Liver (tissue), 9 donors: ENCODE measurements around the gene TMUB1. TPM values are rescaled to one million over a fixed set of nuclear protein-coding genes. Genes with fewer than 3 reads are reported as not detected.

Source experiments
- DNase-seq: peaks from one replicate; pipeline ENCODE4 v3.0.0-alpha.2; 2017; ENCODE audit warnings: low spot score
- H3K27ac ChIP-seq, 2 donors: one replicate each; pipeline ENCODE4 v1.7.0; 2013; ENCODE audit warnings: inconsistent platforms in 2 of 2, low read length in 2 of 2, control low read depth in 1 of 2, low read depth in 1 of 2, mild to moderate bottlenecking in 1 of 2
- H3K27me3 ChIP-seq, 4 donors: one replicate each; pipeline versions ENCODE4 v1.6.1 to v1.7.0; 2013; ENCODE audit warnings: low read length in 3 of 4, inconsistent platforms in 1 of 4, mild to moderate bottlenecking in 1 of 4, moderate library complexity in 1 of 4; ENCODE audit not compliant: control insufficient read depth in 4 of 4, insufficient read depth in 4 of 4
- H3K36me3 ChIP-seq, 4 donors: one replicate each; pipeline versions ENCODE4 v1.6.1 to v1.7.0; 2013; ENCODE audit warnings: low read length in 3 of 4, mild to moderate bottlenecking in 3 of 4, low read depth in 1 of 4, moderate library complexity in 1 of 4; ENCODE audit not compliant: control insufficient read depth in 4 of 4, insufficient read depth in 3 of 4
- H3K4me1 ChIP-seq, 4 donors: one replicate each; pipeline versions ENCODE4 v1.6.1 to v1.7.0; 2013; ENCODE audit warnings: low read length in 3 of 4, mild to moderate bottlenecking in 3 of 4, moderate library complexity in 1 of 4; ENCODE audit not compliant: control insufficient read depth in 4 of 4, insufficient read depth in 4 of 4
- H3K4me3 ChIP-seq, 3 donors: one replicate each; pipeline versions ENCODE4 v1.6.1 to v1.7.0; 2013; ENCODE audit warnings: low read length in 3 of 3, control low read depth in 1 of 3, low read depth in 1 of 3, mild to moderate bottlenecking in 1 of 3
- H3K9ac ChIP-seq, 2 donors: one replicate each; pipeline ENCODE4 v1.7.0; 2013; ENCODE audit warnings: low read length in 2 of 2, mild to moderate bottlenecking in 2 of 2, moderate library complexity in 2 of 2, control low read depth in 1 of 2, low read depth in 1 of 2
- H3K9me3 ChIP-seq, 4 donors: one replicate each; pipeline versions ENCODE4 v1.6.1 to v1.7.0; 2013; ENCODE audit warnings: low read length in 3 of 4; ENCODE audit not compliant: control insufficient read depth in 4 of 4
- ATF3 ChIP-seq: IDR thresholded peaks from 2 replicates; pipeline ENCODE4 v1.6.1; 2016; ENCODE audit warnings: antibody characterized with exemption
- CTCF ChIP-seq: fragments of 150-350 bp; IDR thresholded peaks from 2 replicates; pipeline ENCODE4 v1.5.1; 2017; ENCODE audit warnings: improper control_type of control experiment, low read depth, low read length; ENCODE audit not compliant: missing input control
- EGR1 ChIP-seq, 2 donors: IDR thresholded peaks; 2 replicates each; pipeline ENCODE4 v1.6.1; 2016 to 2018; ENCODE audit warnings: antibody characterized with exemption in 2 of 2, low read depth in 2 of 2
- FOXA1 ChIP-seq: IDR thresholded peaks from 2 replicates; pipeline ENCODE4 v1.6.1; 2016; ENCODE audit warnings: antibody characterized with exemption
- FOXA2 ChIP-seq: IDR thresholded peaks from 2 replicates; pipeline ENCODE4 v1.6.1; 2016; ENCODE audit warnings: antibody characterized with exemption
- HNF4A ChIP-seq, 2 donors: conservative IDR thresholded peaks; 2 replicates each; pipeline ENCODE4 v1.6.1; 2016; ENCODE audit warnings: antibody characterized with exemption in 2 of 2, mild to moderate bottlenecking in 2 of 2
- HNF4G ChIP-seq: IDR thresholded peaks from 2 replicates; pipeline ENCODE4 v1.6.1; 2016; ENCODE audit warnings: antibody characterized with exemption
- JUND ChIP-seq, 2 donors: IDR thresholded peaks; 2 replicates each; pipeline ENCODE4 v1.6.1; 2016; ENCODE audit warnings: antibody characterized with exemption in 2 of 2
- MAX ChIP-seq: IDR thresholded peaks from 2 replicates; pipeline ENCODE4 v1.6.1; 2016; ENCODE audit warnings: antibody characterized with exemption
- RAD21 ChIP-seq, 2 donors: IDR thresholded peaks; 2 replicates each; pipeline ENCODE4 v1.6.1; 2016; ENCODE audit warnings: antibody characterized with exemption in 2 of 2, mild to moderate bottlenecking in 2 of 2
- REST ChIP-seq: IDR thresholded peaks from 2 replicates; pipeline ENCODE4 v1.6.1; 2016; ENCODE audit warnings: antibody characterized with exemption, mild to moderate bottlenecking
- RXRA ChIP-seq, 2 donors: IDR thresholded peaks; 2 replicates each; pipeline ENCODE4 v1.6.1; 2017 to 2018; ENCODE audit warnings: antibody characterized with exemption in 2 of 2, mild to moderate bottlenecking in 1 of 2
- TAF1 ChIP-seq: conservative IDR thresholded peaks from 2 replicates; pipeline ENCODE4 v1.6.1; 2016; ENCODE audit warnings: antibody characterized with exemption, mild to moderate bottlenecking
- ZBTB33 ChIP-seq: IDR thresholded peaks from 2 replicates; pipeline ENCODE4 v1.6.1; 2016; ENCODE audit warnings: antibody characterized with exemption
- WGBS: extraction: QIAGEN DNeasy Blood & Tissue Kit; methylation state at CpG from one replicate; pipeline ENCODE4 v1.1.7; 2013; 5-methylcytosine and 5-hydroxymethylcytosine counted together
- polyA plus RNA-seq, 2 donors: library from polyadenylated mRNA; stranded (reverse) in 1 of 2; unstranded in 1 of 2; fragments of 200-250 nt in 1 of 2; fragments of >200 nt in 1 of 2; fragmentation: Nextera tagmentation in 1 of 2; extraction: Ambion mirVana in 1 of 2; gene quantifications; one replicate each; pipeline versions ENCODE4 v1.2.1 to v1.2.3, GENCODE V29; 2013 to 2015
- total RNA-seq, 2 donors: library from RNA; depleted of rRNA; stranded (reverse); fragments of >200 nt; gene quantifications; one replicate each; pipeline ENCODE4 v1.2.3, GENCODE V29; 2014
- donor health status: healthy.
- donor health status: healthy.
- donor health status: healthy.
- donor health status: healthy.
- donor health status: healthy.

Gene TMUB1
- total and polyA plus RNA-seq, 4 donors = 15.1 to 51.7 (median 30.5) TPM

GRCh38 chr7:151077705-151078232 lies 5.5 kb downstream of the TMUB1 start (continued):
- TF ChIP-seq TAF1 (no peak), HNF4G (no peak), EGR1 (IDR thresholded peaks at IDR 0.05; ENCODE audit: low read depth in 2 of 2) (no peak), FOXA2 (no peak), FOXA1 (no peak), HNF4A (conservative IDR thresholded peaks at IDR 0.05) (no peak)

GRCh38 chr7:151076863-151077704 lies 6.2 kb downstream of the TMUB1 start:
- WGBS = 80% methylated on average over 33 of the region's 33 CpGs
- DNase-seq = no peak
- H3K4me3 ChIP-seq = no peak overlapping the region
- H3K9ac ChIP-seq = no peak overlapping the region
- no peak overlapping the region for H3K27ac ChIP-seq
- H3K27me3 ChIP-seq = no peaks in the 10 kb centered on the region
- peaks cover 21 to 44% (median 28%) of the 10 kb centered on the region in 4 donors for H3K36me3 ChIP-seq
- peaks cover 9 to 34% (median 21%) of the 10 kb centered on the region in 4 donors for H3K4me1 ChIP-seq
- TF ChIP-seq TAF1 = no peak
- TF ChIP-seq RXRA (IDR thresholded peaks at IDR 0.05) = no peak
- TF ChIP-seq RAD21 (IDR thresholded peaks at IDR 0.05) = no peak
- TF ChIP-seq JUND (IDR thresholded peaks at IDR 0.05) = no peak
- no peak for TF ChIP-seq MAX
- TF ChIP-seq CTCF = peak; percentile 4
- TF ChIP-seq ATF3 = no peak
- no peak for TF ChIP-seq ZBTB33
- no peak for TF ChIP-seq REST
- no peaks in the 10 kb centered on the region for H3K9me3 ChIP-seq
